Natural killer cell (primary cell): ENCODE results near the gene MAPRE2. TPM values are rescaled to one million over a fixed set of nuclear protein-coding genes. Genes with fewer than 3 reads are reported as not detected.

ENCODE experiments used
- ATAC-seq, 3 donors: fragments of 150-1000 bp in 2 of 3; fragments of 200-7000 bp in 1 of 3; cut with Tn5 transposase; 1 replicate in 1 of 3; 2 replicates in 2 of 3; pipeline ENCODE4 v1.10.0; 2021; ENCODE audit warnings: mild to moderate bottlenecking in 2 of 3, moderate library complexity in 2 of 3
- DNase-seq, 2 donors: peaks; one replicate each; pipeline versions ENCODE4 v3.0.0 to v3.0.0-alpha.2; 2013 to 2021; ENCODE audit warnings: mixed read lengths in 1 of 2
- H3K27ac ChIP-seq: one replicate; pipeline ENCODE4 v1.5.1; 2013; ENCODE audit warnings: mild to moderate bottlenecking, low read length
- H3K27me3 ChIP-seq: one replicate; pipeline ENCODE4 v1.6.1; 2013; ENCODE audit warnings: low read length; ENCODE audit not compliant: control insufficient read depth, insufficient read depth
- H3K36me3 ChIP-seq: one replicate; pipeline ENCODE4 v1.6.1; 2013; ENCODE audit warnings: low read length; ENCODE audit not compliant: control insufficient read depth, insufficient read depth
- H3K4me1 ChIP-seq: one replicate; pipeline ENCODE4 v1.6.1; 2013; ENCODE audit warnings: low read length; ENCODE audit not compliant: control insufficient read depth, insufficient read depth
- H3K4me3 ChIP-seq: one replicate; pipeline ENCODE4 v1.5.1; 2013; ENCODE audit warnings: low read length
- H3K9me3 ChIP-seq: one replicate; pipeline ENCODE4 v1.6.1; 2013; ENCODE audit warnings: low read length; ENCODE audit not compliant: control insufficient read depth, insufficient read depth
- H3K27ac Mint-ChIP-seq, 2 donors: one replicate each; pipeline ENCODE4 v1.8.0; 2022; ENCODE audit warnings: mild to moderate bottlenecking in 2 of 2, mixed read lengths in 2 of 2, moderate library complexity in 1 of 2
- H3K27me3 Mint-ChIP-seq, 2 donors: one replicate each; pipeline ENCODE4 v1.8.0; 2022; ENCODE audit warnings: low read depth in 2 of 2, mixed read lengths in 2 of 2
- H3K36me3 Mint-ChIP-seq: one replicate; pipeline ENCODE4 v1.8.0; 2022; ENCODE audit warnings: mixed read lengths
- H3K4me1 Mint-ChIP-seq, 2 donors: one replicate each; pipeline ENCODE4 v1.8.0; 2022; ENCODE audit warnings: mixed read lengths in 2 of 2
- H3K4me3 Mint-ChIP-seq: one replicate; pipeline ENCODE4 v1.8.0; 2022; ENCODE audit warnings: mild to moderate bottlenecking, moderate library complexity, mixed read lengths
- H3K9me3 Mint-ChIP-seq, 2 donors: one replicate each; pipeline ENCODE4 v1.8.0; 2022; ENCODE audit warnings: mixed read lengths in 2 of 2
- CTCF ChIP-seq: fragments of 200-600 bp; IDR thresholded peaks from one replicate; pipeline ENCODE4 v1.8.0; 2022; ENCODE audit warnings: antibody characterized with exemption
- WGBS: methylation state at CpG from one replicate; pipeline ENCODE4 v1.1.7; 2013; ENCODE audit warnings: missing lambda C conversion rate; ENCODE audit not compliant: insufficient coverage; 5-methylcytosine and 5-hydroxymethylcytosine counted together
- intact Hi-C: fragments of 100-400 bp; cut with micrococcal nuclease; formaldehyde crosslinking; loops from one replicate; pipeline ENCODE4 v1.14.2; 2022
- total RNA-seq, 4 donors: library from RNA; stranded (reverse); fragments of 120-200 nt in 1 of 4; gene quantifications; one replicate each; pipeline versions ENCODE4 v1.2.3 to v1.2.4, GENCODE V29; 2013 to 2022

MAPRE2 gene
- total RNA-seq, 3 donors from 2014 or later (not counting 1 experiment from before 2014, with no cell fraction given), result 159 to 283 (median 207) TPM

GRCh38 chr18:35028536-35028935 lies 12.7 kb upstream of the MAPRE2 start:
- H3K36me3 ChIP-seq, result no peaks in the 10 kb centered on the region
- H3K4me3 ChIP-seq, result no peak overlapping the region
- no peak for ATAC-seq
- peaks cover 0 to 4% of the 10 kb centered on the region in 2 donors for H3K9me3 Mint-ChIP-seq
- H3K4me1 Mint-ChIP-seq, result peaks cover 51 to 56% of the 10 kb centered on the region in 2 donors
- H3K4me1 ChIP-seq, result peaks cover 15% of the 10 kb centered on the region
- H3K27ac Mint-ChIP-seq, result peak overlapping the region; percentile 95
- H3K4me3 Mint-ChIP-seq, result no peak overlapping the region
- no peaks in the 10 kb centered on the region for H3K36me3 Mint-ChIP-seq
- 100% methylated on average over 1 of the region's 2 CpGs for WGBS
- no peaks in the 10 kb centered on the region for H3K27me3 Mint-ChIP-seq
- no peak for TF ChIP-seq CTCF
- no peak overlapping the region for H3K27ac ChIP-seq
- DNase-seq, result no peak
- no peaks in the 10 kb centered on the region for H3K27me3 ChIP-seq
- no peaks in the 10 kb centered on the region for H3K9me3 ChIP-seq
- intact Hi-C loops, result loop anchor here (5.0 kb wide), 2 partner anchors 44 to 214 kb away; partner anchors contain the start of gene ZNF397

- Mint-ChIP-seq H3K4me1 (peaks cover 51 to 56% of the 10 kb centered on the region in 2 donors), H3K27ac (peak overlapping the region; percentile 95)
- intact Hi-C loops, result loop anchor here (5.0 kb wide), 2 partner anchors 43 to 213 kb away; partner anchors contain the start of gene ZNF397
Measured at GRCh38 chr18:35029103-35029502, 12.1 kb upstream of the MAPRE2 start.

GRCh38 chr18:35029770-35030169 lies 11.4 kb upstream of the MAPRE2 start:
- TF ChIP-seq CTCF, result peak; percentile 48
- H3K27ac ChIP-seq, result peak overlapping the region; percentile 90
- H3K4me3 Mint-ChIP-seq, result peak overlapping the region; percentile 94
- 0% methylated on average over 3 of the region's 3 CpGs for whole genome bisulfite sequencing
- no peaks in the 10 kb centered on the region for H3K27me3 Mint-ChIP-seq
- DNase-seq, result peak in 1 of 2 donors; percentile 71
- peak; percentile 74 to 87 (median 77) for ATAC-seq
- no peaks in the 10 kb centered on the region for H3K36me3 ChIP-seq
- H3K4me3 ChIP-seq, result peak overlapping the region; percentile 44
- H3K4me1 ChIP-seq, result peaks cover 15% of the 10 kb centered on the region
- H3K27me3 ChIP-seq, result no peaks in the 10 kb centered on the region
- H3K9me3 ChIP-seq, result no peaks in the 10 kb centered on the region
- H3K36me3 Mint-ChIP-seq, result no peaks in the 10 kb centered on the region
- H3K9me3 Mint-ChIP-seq, result peaks cover 0 to 4% of the 10 kb centered on the region in 2 donors
- intact Hi-C loops, result loop anchor here (1.0 to 5.0 kb wide), 3 partner anchors 12 to 213 kb away; partner anchors contain the start of genes MAPRE2 and ZNF397
- H3K4me1 Mint-ChIP-seq, result peaks cover 51 to 56% of the 10 kb centered on the region in 2 donors
- H3K27ac Mint-ChIP-seq, result peak overlapping the region; percentile 95

More at GRCh38 chr18:35029103-35029502, 12.1 kb upstream of the MAPRE2 start:
- H3K36me3 Mint-ChIP-seq, result no peaks in the 10 kb centered on the region
- no peak overlapping the region for H3K4me3 ChIP-seq
- H3K4me1 ChIP-seq, result peaks cover 15% of the 10 kb centered on the region
- WGBS, result 99% methylated on average over 4 of the region's 4 CpGs
- H3K27me3 ChIP-seq, result no peaks in the 10 kb centered on the region
- H3K27ac ChIP-seq, result peak overlapping the region; percentile 90
- peak overlapping the region; percentile 94 for H3K4me3 Mint-ChIP-seq
- no peaks in the 10 kb centered on the region for H3K36me3 ChIP-seq
- no peaks in the 10 kb centered on the region for H3K9me3 ChIP-seq
- TF ChIP-seq CTCF, result no peak
- H3K9me3 Mint-ChIP-seq, result peaks cover 0 to 4% of the 10 kb centered on the region in 2 donors
- DNase-seq (no peak), ATAC-seq (no peak)
- H3K27me3 Mint-ChIP-seq, result no peaks in the 10 kb centered on the region
